K562 (cell line): Measurements from ENCODE around the gene ADGRE2. TPM values are rescaled to one million over a fixed set of nuclear protein-coding genes. Genes with fewer than 3 reads are reported as not detected.

Experiments used
- ATAC-seq: fragments of 200-7000 bp; cut with Tn5 transposase; 3 replicates; pipeline ENCODE4 v1.9.1; 2020; ENCODE audit warnings: moderate library complexity
- BruUV-seq: library from RNA; stranded (reverse); fragments of 400-500 nt; replicated peaks from 2 replicates; lab custom pipeline; 2021; lab: Mats Ljungman, UMichigan
- CTCF ChIA-PET: fragments of 300-600 bp; formaldehyde crosslinking; extraction: SDS; loops from one replicate; lab custom pipeline; 2021; ENCODE audit warnings: low intra/inter-chr PET ratio; lab: Yijun Ruan, JAX
- POLR2A ChIA-PET: fragments of 300-600, 350-650 bp; sonication (Branson Sonifier 250); formaldehyde crosslinking; extraction: SDS; loops from one replicate; lab custom pipeline; 2021; ENCODE audit warnings: antibody characterized with exemption, inconsistent platforms; lab: Yijun Ruan, JAX
- DNase-seq, 4 experiments: peaks; one replicate each; pipeline versions ENCODE4 v3.0.0 to v3.0.0-alpha.2; 2011 to 2018; ENCODE audit warnings: low spot score in 3 of 4, mixed read lengths in 3 of 4; ENCODE audit errors: extremely low read depth in 1 of 4
- FAIRE-seq: peaks from 2 replicates; lab custom pipeline; 2011; peaks lifted over from hg19 to GRCh38; lab: Jason Lieb, UNC
- H2AFZ ChIP-seq: 2 replicates; pipeline ENCODE4 v1.6.0; 2011; ENCODE audit warnings: low read depth, low read length, control low read depth, inconsistent platforms
- H3K27ac ChIP-seq: fragments of 200-600 bp; 3 replicates; pipeline ENCODE4 v1.8.0; 2011; ENCODE audit warnings: low read depth, mild to moderate bottlenecking, control low read depth, inconsistent platforms, low read length, moderate library complexity, mixed read lengths; ENCODE audit errors: extremely low read depth
- H3K27me3 ChIP-seq, 2 experiments: fragments of 300-600 bp in 1 of 2; 2 replicates in 1 of 2; 3 replicates in 1 of 2; pipeline versions ENCODE4 v1.6.0 to v1.8.0; 2011; ENCODE audit warnings: inconsistent platforms in 2 of 2, low read length in 2 of 2, mild to moderate bottlenecking in 1 of 2, mixed read lengths in 1 of 2, moderate library complexity in 1 of 2; ENCODE audit not compliant: control insufficient read depth in 2 of 2, insufficient read depth in 2 of 2
- H3K36me3 ChIP-seq: fragments of 300-600 bp; 3 replicates; pipeline ENCODE4 v1.8.0; 2011; ENCODE audit warnings: mild to moderate bottlenecking, low read length, inconsistent platforms; ENCODE audit not compliant: control insufficient read depth, insufficient read depth
- H3K4me1 ChIP-seq, 2 experiments: fragments of 200-600 bp in 1 of 2; replicated peaks in 1 of 2; 2 replicates in 1 of 2; 3 replicates in 1 of 2; pipeline versions ENCODE4 v1.5.1 to v1.8.0; 2011; ENCODE audit warnings: inconsistent platforms in 2 of 2, low read length in 2 of 2, mild to moderate bottlenecking in 1 of 2, mixed read lengths in 1 of 2, moderate library complexity in 1 of 2; ENCODE audit not compliant: control insufficient read depth in 2 of 2, insufficient read depth in 2 of 2
- H3K4me2 ChIP-seq: 2 replicates; pipeline ENCODE4 v1.6.1; 2011; ENCODE audit warnings: low read length, control low read depth, inconsistent platforms, mixed read lengths; ENCODE audit not compliant: insufficient read depth
- H3K4me3 ChIP-seq: fragments of 200-600 bp; sonication (generic), shearing (Covaris generic); 2 replicates; pipeline ENCODE4 v1.5.1; 2016; ENCODE audit warnings: control low read depth, inconsistent platforms
- H3K79me2 ChIP-seq: fragments of 200-600 bp; 3 replicates; pipeline ENCODE4 v1.8.0; 2011; ENCODE audit warnings: low read length, inconsistent platforms; ENCODE audit not compliant: control insufficient read depth, insufficient read depth
- H3K9ac ChIP-seq, 2 experiments: 2 replicates each; pipeline versions ENCODE4 v1.6.0 to v1.6.1; 2011; ENCODE audit warnings: low read depth in 2 of 2, low read length in 2 of 2, control low read depth in 1 of 2, inconsistent platforms in 1 of 2, mild to moderate bottlenecking in 1 of 2, mixed read lengths in 1 of 2; ENCODE audit not compliant: insufficient read depth in 1 of 2
- H3K9me1 ChIP-seq: one replicate; pipeline ENCODE4 v1.6.0; 2011; ENCODE audit warnings: inconsistent platforms, mild to moderate bottlenecking, low read length, moderate library complexity; ENCODE audit not compliant: control insufficient read depth, insufficient read depth
- H3K9me3 ChIP-seq: replicated peaks from 2 replicates; pipeline ENCODE4 v1.5.1; 2011; ENCODE audit warnings: low read depth, low read length, inconsistent platforms; ENCODE audit not compliant: control insufficient read depth, insufficient read depth
- H4K20me1 ChIP-seq: replicated peaks from 2 replicates; pipeline ENCODE4 v1.6.1; 2011; ENCODE audit warnings: low read length, inconsistent platforms, mixed read lengths; ENCODE audit not compliant: control insufficient read depth, insufficient read depth
- CEBPG ChIP-seq, 3 experiments: fragments of 200-800 bp in 1 of 3; sonication (Bioruptor generic) in 1 of 3; sonication (generic) in 1 of 3; formaldehyde crosslinking in 1 of 3; IDR thresholded peaks in 2 of 3; conservative IDR thresholded peaks in 1 of 3; 2 replicates each; pipeline versions ENCODE4 v1.6.1 to v1.8.0; 2016 to 2022; ENCODE audit warnings: missing compliant biosample characterization in 2 of 3, missing genetic modification characterization in 2 of 3, mild to moderate bottlenecking in 1 of 3, missing genetic modification reagents in 1 of 3
- CGGBP1 ChIP-seq: fragments of 250-450 bp; sonication (Bioruptor Pico); IDR thresholded peaks from 2 replicates; pipeline ENCODE4 v1.9.0; 2021; ENCODE audit warnings: mild to moderate bottlenecking
- NFXL1 ChIP-seq: fragments of 450-650 bp; formaldehyde crosslinking; IDR thresholded peaks from 2 replicates; pipeline ENCODE4 v1.4.0; 2021; ENCODE audit warnings: mild to moderate bottlenecking
- PHB ChIP-seq: fragments of 250-450 bp; sonication (Bioruptor Pico); IDR thresholded peaks from 2 replicates; pipeline ENCODE4 v1.5.0; 2021
- PHF20 ChIP-seq: fragments of 450-650 bp; IDR thresholded peaks from 2 replicates; pipeline ENCODE4 v1.6.1; 2018; ENCODE audit not compliant: partially characterized antibody
- PHF21A ChIP-seq: fragments of 450-650 bp; IDR thresholded peaks from 2 replicates; pipeline ENCODE4 v1.6.1; 2017; ENCODE audit warnings: low read depth, borderline replicate concordance
- RBM25 ChIP-seq: fragments of 200-400 bp; formaldehyde crosslinking; IDR thresholded peaks from 2 replicates; pipeline ENCODE4 v1.6.1; 2018; ENCODE audit warnings: low read length, low read depth, moderate library complexity; ENCODE audit not compliant: severe bottlenecking
- ZBTB11 ChIP-seq, 3 experiments: fragments of 200-800 bp in 1 of 3; fragments of 250-450 bp in 1 of 3; fragments of 450-650 bp in 1 of 3; sonication (Bioruptor Pico) in 1 of 3; sonication (Bioruptor generic) in 1 of 3; formaldehyde crosslinking in 1 of 3; IDR thresholded peaks; 2 replicates each; pipeline versions ENCODE4 v1.6.1 to v1.8.0; 2016 to 2022; ENCODE audit warnings: mild to moderate bottlenecking in 2 of 3, missing genetic modification characterization in 2 of 3, missing compliant biosample characterization in 1 of 3, moderate library complexity in 1 of 3
- ZNF146 ChIP-seq: IDR thresholded peaks from one replicate; pipeline ENCODE4 v1.6.1; 2018; ENCODE audit warnings: missing compliant biosample characterization; ENCODE audit not compliant: unreplicated experiment
- ZNF175 ChIP-seq: fragments of 200-800 bp; sonication (Bioruptor generic); IDR thresholded peaks from 2 replicates; pipeline ENCODE4 v1.6.1; 2016; ENCODE audit warnings: low read depth, mild to moderate bottlenecking, missing genetic modification characterization, missing compliant biosample characterization
- ZNF449 ChIP-seq: fragments of 250-450 bp; sonication (Bioruptor Pico); IDR thresholded peaks from 2 replicates; pipeline ENCODE4 v1.8.0; 2022; ENCODE audit warnings: moderate library complexity, mild to moderate bottlenecking, inconsistent platforms
- ZNF592 ChIP-seq: fragments of 450-650 bp; IDR thresholded peaks from 2 replicates; pipeline ENCODE4 v1.6.1; 2017; ENCODE audit warnings: antibody characterized with exemption, mild to moderate bottlenecking
- ZNF785 ChIP-seq: fragments of 250-450 bp; sonication (Bioruptor Pico); IDR thresholded peaks from 2 replicates; pipeline ENCODE4 v1.4.0; 2020; ENCODE audit warnings: mild to moderate bottlenecking
- WGBS: fragments of 100-300 bp; shearing (Covaris generic); methylation state at CpG from one replicate; pipeline ENCODE4 v1.1.6; 2016; ENCODE audit warnings: low coverage, mixed read lengths; ENCODE audit not compliant: insufficient coverage; ENCODE audit errors: missing lambda C conversion rate; 5-methylcytosine and 5-hydroxymethylcytosine counted together
- in situ Hi-C: fragments of 300-500 bp; cut with MboI; formaldehyde crosslinking; loops from 4 replicates; pipeline ENCODE4 v1.15.0; 2018; ENCODE audit warnings: inconsistent platforms, mixed read lengths
- intact Hi-C: fragments of 100-400 bp; cut with micrococcal nuclease; formaldehyde crosslinking; loops from 2 replicates; pipeline ENCODE4 v1.14.2; 2022
- polyA plus RNA-seq, 8 experiments: library from polyadenylated mRNA; depleted of rRNA in 4 of 8; stranded (reverse) in 5 of 8; unstranded in 3 of 8; fragments of >200 nt; fragmentation: Nextera tagmentation in 2 of 8; fragmentation: Illumina TruSeq in 1 of 8; extraction: Ambion mirVana in 2 of 8; extraction: Trizol in 1 of 8; gene quantifications; 2 replicates each; pipeline versions ENCODE4 v1.2.1 to v1.2.3, GENCODE V29; 2011 to 2014; ENCODE audit warnings: inconsistent platforms in 1 of 8, missing spikeins in 1 of 8
- total RNA-seq, 7 experiments: library from RNA; depleted of rRNA in 6 of 7; stranded (reverse); fragments of >200 nt in 6 of 7; fragmentation: Illumina TruSeq in 2 of 7; extraction: Trizol in 2 of 7; gene quantifications; 2 replicates each; pipeline versions ENCODE4 v1.2.1 to v1.2.3, GENCODE V29; 2011 to 2021; ENCODE audit warnings: low replicate concordance in 1 of 7

The ADGRE2 gene
- total and polyA plus RNA-seq, 9 of the 15 experiments (the other 6 are each of a cell fraction or from before 2014, with no cell fraction given): 4.3 to 17.3 (median 9.8) TPM

GRCh38 chr19:14817052-14817451, 38.7 kb upstream of the ADGRE2 start:
- FAIRE-seq: no peak
- no peak overlapping the region for H2AFZ ChIP-seq
- H3K79me2 ChIP-seq: no peaks in the 10 kb centered on the region
- POLR2A ChIA-PET: no interaction called here
- H3K9me3 ChIP-seq: no peaks in the 10 kb centered on the region
- no TSS peak for BruUV-seq
- intact Hi-C loops (no loop called here), in situ Hi-C loops (no loop called here)
- H3K9ac ChIP-seq: no peak overlapping the region
- peaks cover 6 to 13% of the 10 kb centered on the region in 2 experiments; a peak in 2 of 5 replicates for H3K27me3 ChIP-seq
- ATAC-seq: no peak
- H3K27ac ChIP-seq: no peak overlapping the region
- no peaks in the 10 kb centered on the region for H3K36me3 ChIP-seq
- CTCF ChIA-PET: no interaction called here
- WGBS: 0% methylated on average over 3 of the region's 3 CpGs
- no peak overlapping the region for H3K4me2 ChIP-seq
- peaks cover 3 to 6% of the 10 kb centered on the region in 2 experiments; a peak in 2 of 5 replicates for H3K4me1 ChIP-seq
- no peak for DNase-seq
- H3K4me3 ChIP-seq: no peak overlapping the region
- no peaks in the 10 kb centered on the region for H4K20me1 ChIP-seq
- H3K9me1 ChIP-seq: no peaks in the 10 kb centered on the region
- no peak for TF ChIP-seq PHF20
- no peak for TF ChIP-seq ZNF449
- TF ChIP-seq ZNF175: no peak
- no peak for TF ChIP-seq PHB
- TF ChIP-seq CEBPG (CRISPR knock-in tag; IDR thresholded peaks at IDR 0.05): no peak
- no peak for TF ChIP-seq CEBPG (tag; conservative IDR thresholded peaks at IDR 0.05 in 1 of 2, IDR thresholded peaks at IDR 0.05 in 1 of 2)
- no peak for TF ChIP-seq NFXL1
- no peak for TF ChIP-seq CGGBP1 (CRISPR knock-in tag)
- peak; percentile 80 for TF ChIP-seq ZNF146 (CRISPR knock-in tag)
- TF ChIP-seq RBM25: peak; percentile 43
- TF ChIP-seq ZNF785 (CRISPR knock-in tag): no peak
- TF ChIP-seq ZNF592: no peak
- TF ChIP-seq ZBTB11 (CRISPR knock-in tag; IDR thresholded peaks at IDR 0.05): no peak
- no peak for TF ChIP-seq PHF21A
